UCSD-AML1 (cell line): ENCODE results near the gene COG5.

ENCODE experiments used
- DNase-seq: peaks from one replicate; lab custom pipeline; 2025; ENCODE audit not compliant: unreplicated experiment; lab: John Stamatoyannopoulos, UW

The COG5 gene

GRCh38 chr7:107201795-107202450 lies 361.8 kb downstream of the COG5 start:
- DNase-seq: peak; percentile 9

DNA sequence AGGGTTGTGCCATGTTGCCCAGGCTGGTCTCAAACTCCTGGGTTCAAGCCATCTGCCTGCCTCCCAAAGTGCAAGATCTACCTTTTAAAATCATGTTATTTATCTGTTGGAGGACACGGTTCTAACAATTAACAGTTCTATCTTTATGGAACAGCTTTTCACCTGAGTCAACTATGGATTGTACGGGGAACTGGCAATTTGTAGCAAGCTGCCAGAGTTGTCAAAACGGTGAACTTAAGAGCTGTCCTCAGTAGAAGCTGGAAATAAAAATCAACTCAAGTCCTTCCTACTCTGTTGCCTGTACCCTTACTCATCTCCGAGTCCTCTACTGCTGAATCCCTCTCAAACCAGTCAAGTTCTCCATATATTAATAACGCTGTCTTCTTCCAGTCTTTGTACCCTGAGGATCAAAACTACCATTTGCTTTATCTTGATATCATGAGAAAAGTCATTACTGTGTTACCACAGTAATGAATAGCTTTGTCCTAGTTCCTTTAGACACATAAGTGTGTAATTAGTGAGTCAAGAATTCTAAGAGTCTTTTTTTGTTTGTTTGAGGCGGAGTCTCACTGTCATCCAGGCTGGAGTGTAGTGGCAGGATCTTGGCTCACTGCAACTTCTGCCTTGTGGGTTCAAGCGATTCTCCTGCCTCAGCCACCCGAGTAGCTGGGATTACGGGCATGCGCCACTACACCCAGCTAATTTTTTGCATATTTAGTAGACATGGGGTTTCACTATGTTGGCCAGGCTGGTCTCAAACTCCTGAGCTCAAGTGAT lies 366.7 kb downstream of the COG5 start:
- DNase-seq: no peak

DNA sequence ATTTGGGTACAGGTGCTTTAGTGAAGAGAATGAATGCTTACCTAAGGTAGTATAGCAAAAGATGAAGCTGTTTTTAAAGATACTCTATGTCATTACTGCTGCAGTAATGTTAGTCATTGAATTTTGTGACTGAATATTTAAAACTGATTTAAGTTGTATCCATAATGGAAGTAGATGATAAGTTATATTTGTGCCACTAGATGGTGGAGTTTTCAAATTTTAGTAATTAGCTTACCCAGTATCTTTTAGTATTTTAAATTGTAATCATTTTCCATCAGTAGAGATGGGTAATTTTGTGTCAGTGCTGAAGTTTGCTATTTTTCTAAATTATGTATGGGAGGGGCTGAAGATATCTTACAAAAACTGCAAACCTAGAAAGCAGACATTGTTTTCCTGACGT lies 369.7 kb downstream of the COG5 start:
- no peak for DNase-seq

DNA sequence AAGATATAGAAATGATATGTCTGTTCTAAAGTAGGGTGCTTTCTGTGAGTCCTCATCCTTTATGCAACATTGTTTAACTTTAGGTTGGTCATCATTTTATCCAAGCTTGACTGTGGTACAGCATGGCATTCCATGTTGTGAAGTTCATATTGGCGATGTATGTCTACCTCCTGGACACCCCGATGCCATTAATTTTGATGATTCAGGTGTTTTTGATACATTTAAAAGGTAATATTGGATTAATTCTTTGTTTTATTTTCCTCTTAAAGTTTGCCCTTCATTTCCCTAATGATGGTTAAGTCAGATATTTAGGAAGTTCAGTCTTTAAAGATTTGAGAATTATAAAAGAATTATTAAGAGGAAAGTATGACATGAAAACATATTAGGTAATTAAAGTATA lies 373.6 kb downstream of the COG5 start:
- no peak for DNase-seq

- DNase-seq: no peak
Measured at GRCh38 chr7:107187774-107188173, 375.9 kb downstream of the COG5 start.

DNA sequence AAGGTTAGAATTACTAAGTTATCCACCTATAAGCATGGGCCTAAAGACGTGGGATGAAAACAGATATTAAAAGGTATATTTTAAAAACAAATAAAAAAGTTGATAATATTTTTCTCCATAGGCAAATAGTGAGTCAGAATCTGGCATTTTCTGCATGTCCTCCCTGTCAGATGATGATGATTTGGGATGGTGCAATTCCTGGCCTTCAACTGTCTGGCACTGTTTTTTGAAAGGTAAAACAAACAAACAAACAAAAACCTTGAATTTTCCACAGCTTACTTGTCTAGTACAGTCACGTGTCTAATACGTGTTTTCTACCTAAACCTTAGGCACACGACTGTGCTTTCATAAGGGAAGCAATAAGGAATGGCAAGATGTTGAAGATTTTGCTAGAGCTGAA lies 377.5 kb downstream of the COG5 start:
- no peak for DNase-seq

- DNase-seq: no peak
Measured at GRCh38 chr7:107185716-107186115, 378.0 kb downstream of the COG5 start.

GRCh38 chr7:107181172-107181571 lies 382.5 kb downstream of the COG5 start:
- DNase-seq: no peak

- no peak for DNase-seq
Measured at GRCh38 chr7:107180378-107180777, 383.3 kb downstream of the COG5 start.

DNA sequence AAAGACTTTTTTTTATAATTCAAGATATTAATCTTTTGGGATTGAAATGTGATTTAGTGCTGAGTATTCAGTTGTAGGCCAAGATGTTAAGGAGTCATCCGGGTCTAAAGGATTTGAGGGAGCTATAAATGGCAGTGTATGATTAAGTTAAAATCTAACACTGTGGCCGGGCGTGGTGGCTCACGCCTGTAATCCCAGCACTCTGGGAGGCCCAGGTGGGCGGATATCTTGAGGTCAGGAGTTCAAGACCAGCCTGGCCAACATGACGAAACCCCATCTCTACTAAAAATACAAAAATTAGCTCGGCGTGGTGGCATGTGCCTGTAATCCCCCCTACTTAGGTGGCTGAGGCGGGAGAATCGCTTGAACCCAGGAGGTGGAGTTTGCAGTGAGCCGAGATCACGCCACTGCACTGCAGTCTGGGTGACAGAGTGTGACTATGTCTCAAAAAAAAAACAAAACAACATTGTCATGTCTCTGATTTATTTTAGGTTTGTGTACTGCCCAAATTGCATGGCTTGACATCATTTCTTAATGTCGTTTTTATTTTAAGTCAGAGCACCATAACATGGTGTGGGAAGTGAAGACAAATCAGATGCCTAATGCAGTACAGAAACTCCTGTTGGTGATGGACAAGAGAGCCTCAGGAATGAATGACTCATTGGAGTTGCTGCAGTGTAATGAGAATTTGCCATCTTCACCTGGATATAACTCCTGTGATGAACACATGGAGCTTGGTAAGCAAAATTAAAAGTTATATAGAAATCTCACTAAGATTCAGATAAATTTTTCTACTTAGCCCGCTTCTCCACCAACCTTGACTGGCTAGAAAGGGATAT lies 384.2 kb downstream of the COG5 start:
- DNase-seq: no peak

GRCh38 chr7:107173691-107174406 lies 389.9 kb downstream of the COG5 start:
- no peak for DNase-seq

DNA sequence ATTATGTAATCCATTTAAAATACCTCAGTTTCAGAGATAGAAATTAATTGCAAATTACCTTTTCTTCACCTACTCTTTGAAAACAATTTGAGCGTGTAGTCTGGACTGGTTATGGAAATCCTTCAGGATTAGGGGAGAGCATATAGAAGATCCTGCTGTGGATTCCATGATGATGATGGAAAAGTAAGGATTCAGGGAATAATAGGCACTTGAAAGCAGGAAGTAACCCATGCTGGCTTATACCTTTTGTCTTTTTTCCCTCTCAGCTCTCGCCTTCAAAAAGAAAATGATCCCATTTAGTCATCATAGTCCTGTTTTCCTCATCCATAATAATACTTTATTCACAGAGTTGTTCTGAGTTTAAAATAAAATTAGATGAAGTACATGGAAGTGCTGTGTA lies 390.5 kb downstream of the COG5 start:
- no peak for DNase-seq

DNA sequence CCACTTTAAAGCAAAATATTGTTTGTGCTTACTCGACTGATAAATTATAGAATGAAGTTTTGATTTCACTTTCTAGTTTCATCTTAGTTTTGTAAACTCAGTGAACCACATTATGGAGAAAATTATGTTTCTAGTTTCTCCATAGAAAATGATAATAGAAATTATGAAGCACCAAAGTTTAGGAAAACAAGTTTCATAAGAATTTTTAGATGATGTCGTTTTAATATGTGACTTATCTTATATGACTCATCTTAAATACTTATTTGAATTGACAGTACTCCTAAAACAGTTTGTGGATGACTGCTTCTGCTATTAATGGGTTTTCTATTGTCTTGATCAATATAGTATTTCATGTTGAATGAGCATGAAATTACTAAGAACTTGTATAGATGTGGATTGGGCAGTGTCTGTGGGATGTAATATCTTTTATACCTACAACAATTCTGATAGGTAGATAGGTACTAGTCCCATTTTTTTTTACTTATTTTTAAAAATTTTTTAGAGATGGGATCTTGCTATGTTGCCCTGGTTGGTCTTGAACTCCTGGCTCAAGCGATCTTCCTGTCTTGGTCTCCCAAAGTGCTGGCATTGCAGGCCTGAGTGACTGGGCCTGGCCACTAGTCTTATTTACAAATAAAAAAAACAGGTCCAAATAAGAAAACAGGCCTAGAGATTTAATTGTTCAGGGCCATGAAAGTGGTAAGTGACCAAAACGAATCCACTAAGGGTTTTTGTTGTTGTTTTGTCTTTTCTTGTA lies 391.3 kb downstream of the COG5 start:
- DNase-seq: no peak

DNA sequence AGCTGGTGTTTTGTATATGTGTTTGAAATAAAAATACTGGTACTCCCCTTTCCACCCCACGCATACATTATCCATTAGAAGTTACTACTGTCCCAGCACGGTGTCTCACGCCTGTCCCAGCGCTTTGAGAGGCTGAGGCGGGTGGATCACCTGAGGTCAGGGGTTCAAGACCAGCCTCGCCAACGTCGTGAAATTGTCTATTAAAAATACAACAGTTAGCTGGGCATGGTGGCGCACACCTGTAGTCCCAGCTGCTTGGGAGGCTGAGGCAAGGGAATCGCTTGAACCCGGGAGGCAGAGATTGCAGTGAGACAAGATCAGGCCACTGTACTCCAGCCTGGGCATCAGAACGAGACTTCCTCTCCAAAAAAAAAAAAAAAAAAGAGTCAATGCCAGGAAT lies 392.2 kb downstream of the COG5 start:
- DNase-seq: no peak

- DNase-seq: no peak
Measured at GRCh38 chr7:107170051-107170915, 393.4 kb downstream of the COG5 start.

- peak; percentile 85 for DNase-seq
Measured at GRCh38 chr7:107169120-107170050, 394.3 kb downstream of the COG5 start.

DNA sequence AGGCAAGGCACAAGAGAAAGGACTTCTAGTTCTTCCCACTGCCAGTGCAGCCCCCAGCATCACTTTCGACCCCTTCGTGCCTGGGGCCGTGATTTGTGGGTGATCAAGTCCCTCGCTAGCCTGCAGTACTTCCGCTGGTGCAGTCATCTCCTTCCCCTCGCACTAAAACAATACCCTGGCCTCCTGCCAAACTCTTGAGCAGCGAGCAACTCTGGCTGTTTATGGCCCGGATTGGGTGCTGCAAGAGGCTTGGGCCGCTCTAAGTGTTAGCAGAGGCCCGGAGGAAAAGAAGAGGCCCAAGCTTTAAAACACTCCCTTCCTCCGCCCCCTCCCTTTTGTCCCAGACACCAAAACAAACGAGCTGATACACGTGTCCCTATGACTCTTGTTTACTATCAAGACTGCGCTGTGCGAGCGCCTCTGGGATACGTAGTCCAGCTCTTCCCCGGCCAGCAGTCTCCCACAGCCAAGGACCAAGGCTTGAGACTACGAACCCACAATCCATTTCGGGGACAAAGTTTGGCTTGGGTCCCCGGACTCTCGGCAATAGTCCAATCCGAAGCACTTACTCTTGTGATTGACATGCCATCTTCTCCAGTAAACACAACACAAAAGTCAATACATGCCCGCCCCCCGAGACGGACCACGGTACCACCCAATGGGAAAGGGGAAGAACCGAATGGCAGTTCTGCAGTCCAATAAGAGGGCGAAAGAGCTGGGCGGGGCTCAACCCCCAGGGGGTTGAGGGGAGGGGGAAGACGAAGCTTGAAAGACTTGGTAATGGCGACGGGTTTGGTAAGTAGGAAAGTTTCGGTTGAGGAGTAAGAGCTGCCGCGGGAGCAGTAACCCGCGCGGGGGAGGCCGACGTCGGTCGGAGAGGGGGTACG lies 395.2 kb downstream of the COG5 start, which contains the start of gene HBP1:
Gene HBP1, plus strand, starts transcription at position 771 of the 887 bp plus-strand sequence. CDS start 10,891 bp downstream, outside the sequence.
- DNase-seq: peak; percentile 91
